GM19372 (cell line): Measurements from ENCODE around the gene CLSTN2.

Source experiments
- ATAC-seq: cut with Tn5 transposase; IDR thresholded peaks from one replicate; pipeline ENCODE4 v1.9.1; 2021; ENCODE audit warnings: mild to moderate bottlenecking, low read depth, moderate library complexity; ENCODE audit not compliant: unreplicated experiment

CLSTN2 gene

GRCh38 chr3:139935016-139935865 is at the start of gene CLSTN2:
Gene CLSTN2 (plus strand): TSS chr3:139935185.
- peak; percentile 61 for ATAC-seq

DNA sequence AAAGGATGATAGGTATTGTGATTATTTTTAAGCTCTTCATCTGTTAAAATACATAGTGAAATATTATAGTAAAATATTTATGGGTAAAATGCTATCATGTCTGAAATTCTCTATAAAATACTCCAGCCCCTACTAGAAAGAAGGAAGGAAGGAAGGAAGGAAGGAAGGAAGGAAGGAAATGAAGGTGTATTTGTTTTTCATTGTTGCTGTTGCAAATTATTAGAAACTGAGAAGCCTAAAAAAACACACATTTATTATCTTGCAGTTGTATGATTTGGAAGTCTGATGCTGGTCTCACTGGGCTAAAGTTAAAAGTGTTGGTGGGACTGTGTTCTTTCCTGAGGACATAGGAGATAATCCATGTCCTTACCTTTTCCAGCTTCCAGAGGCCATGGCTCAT is 47.6 kb upstream of the CLSTN2 start:
- no peak for ATAC-seq

DNA sequence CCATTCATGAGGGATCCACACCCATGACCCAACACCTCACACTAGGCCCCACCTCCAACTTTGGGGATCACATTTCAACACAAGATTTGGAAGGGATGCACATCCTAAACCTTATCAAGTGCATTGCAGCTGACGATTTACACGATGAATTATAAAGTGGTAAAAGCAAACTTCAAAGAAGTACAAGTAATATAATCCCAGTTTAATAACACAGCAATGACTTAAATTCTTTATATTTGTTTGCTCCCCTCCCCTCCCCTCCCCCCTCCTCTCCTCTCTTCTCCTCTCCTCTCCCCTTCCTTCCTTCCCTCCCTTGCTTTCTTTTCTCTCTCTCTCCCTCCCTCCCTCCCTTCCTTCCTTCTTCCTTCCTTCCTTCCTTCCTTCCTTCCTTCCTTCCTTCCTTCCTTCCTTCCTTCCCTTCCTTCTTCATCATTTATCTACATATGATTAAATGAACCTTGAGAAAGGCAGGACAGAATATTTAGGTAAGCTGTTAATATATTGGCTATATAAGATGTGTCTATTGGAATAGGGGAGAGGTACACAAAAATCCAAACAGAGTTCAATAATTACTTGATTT is 46.3 kb upstream of the CLSTN2 start:
- ATAC-seq: no peak

DNA sequence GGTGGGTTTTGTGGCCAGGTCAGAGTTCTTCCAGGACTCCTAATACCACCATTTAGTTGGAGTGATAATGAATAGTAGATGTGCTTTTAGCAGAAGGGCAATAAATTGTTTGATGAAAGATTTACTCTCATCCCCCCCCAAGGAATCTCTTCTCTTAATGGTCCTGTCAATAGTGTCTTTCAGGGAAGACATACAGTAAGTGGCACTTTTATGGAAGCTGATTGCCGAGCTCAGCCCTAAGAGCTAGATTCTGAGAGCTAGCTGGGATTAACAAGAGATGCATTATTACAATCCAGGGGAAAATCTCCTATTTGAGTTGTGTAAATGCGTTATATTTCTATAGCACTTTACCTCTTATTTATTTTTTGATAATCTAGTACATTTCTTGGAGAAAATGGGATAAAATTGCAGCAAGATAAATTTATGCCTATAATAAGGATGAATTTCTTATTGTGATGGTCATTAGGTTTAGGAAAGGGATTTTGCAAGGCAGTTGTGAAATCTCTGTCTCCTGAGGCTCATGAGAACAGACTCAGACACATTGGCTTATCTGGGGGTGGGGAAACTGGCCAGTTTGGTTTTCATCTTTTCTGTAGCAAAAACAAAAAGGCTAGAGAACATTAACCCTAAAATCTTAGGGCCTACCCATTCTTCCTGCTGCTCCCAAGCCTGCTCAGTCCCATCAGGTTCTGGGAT is 41.6 kb upstream of the CLSTN2 start:
- no peak for ATAC-seq

DNA sequence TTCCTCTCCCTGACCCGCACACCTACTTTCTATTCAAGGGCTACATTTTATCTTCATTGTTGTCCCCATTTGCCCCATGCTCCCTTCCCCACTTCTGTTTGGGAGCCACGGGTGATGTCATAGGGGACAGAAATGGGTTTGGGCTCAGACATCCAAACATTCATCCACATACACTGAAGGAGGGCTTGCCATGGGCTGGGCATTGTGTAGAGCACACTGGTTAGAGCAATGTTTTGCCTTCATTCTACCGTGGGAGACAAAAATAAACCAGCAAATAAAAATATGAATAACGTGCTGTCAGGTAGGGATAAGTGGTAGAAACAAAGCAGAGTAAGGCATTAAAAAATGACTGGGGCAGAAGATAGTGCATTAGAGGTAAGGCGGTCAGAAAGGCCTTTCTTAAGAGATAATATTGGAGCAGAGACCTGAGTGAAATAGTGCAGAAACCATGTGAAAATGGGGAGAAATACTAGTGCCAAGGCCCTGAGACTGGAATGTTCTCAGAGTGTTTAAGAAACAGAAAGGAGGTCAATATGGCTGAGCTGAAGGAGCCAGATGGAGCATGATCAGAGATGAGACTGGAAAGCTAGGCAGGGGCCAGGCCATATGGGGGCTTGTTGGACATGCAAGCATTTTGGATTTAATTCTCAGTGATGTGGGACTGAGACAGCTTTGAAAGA is 40.9 kb upstream of the CLSTN2 start:
- no peak for ATAC-seq

DNA sequence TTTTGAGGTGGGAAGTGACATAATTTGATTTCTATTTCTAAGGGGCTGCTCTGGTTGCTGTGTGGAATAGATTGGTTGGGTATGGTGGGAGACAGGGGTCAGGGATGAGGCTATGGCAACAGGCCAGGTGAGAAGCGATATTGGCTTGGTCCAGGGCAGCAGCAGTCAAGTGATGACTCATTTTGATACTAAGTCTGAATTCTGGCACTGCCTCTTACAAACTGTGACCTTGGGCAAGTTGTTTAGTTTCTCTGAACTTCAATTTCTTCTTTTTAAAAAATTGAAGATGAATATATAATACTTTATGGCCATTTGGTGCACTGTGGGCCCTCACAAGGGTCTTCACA is 40.4 kb upstream of the CLSTN2 start:
- ATAC-seq: no peak

GRCh38 chr3:139897759-139898158 is 37.2 kb upstream of the CLSTN2 start:
- no peak for ATAC-seq

- ATAC-seq: no peak
Observed at GRCh38 chr3:139906418-139906817, 28.6 kb upstream of the CLSTN2 start.

DNA sequence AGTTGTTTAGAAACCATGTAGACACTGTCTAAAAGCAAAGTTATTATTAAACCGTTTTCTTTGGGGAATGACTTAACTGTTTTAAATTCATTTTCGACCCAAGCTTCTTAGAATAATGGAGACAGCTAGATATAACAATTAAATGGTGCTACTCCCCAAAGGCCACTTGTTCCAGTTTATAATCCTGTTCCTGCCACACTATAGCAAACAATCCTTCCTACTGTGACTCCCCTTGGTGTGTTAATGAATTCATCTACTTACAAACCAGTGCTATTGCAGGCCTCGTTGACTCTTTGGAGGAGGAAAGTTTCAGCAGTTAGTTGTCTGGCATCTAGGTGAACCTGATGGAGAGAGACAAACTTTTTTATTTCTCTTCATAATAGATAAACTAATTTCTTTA is 25.2 kb upstream of the CLSTN2 start:
- ATAC-seq: no peak

DNA sequence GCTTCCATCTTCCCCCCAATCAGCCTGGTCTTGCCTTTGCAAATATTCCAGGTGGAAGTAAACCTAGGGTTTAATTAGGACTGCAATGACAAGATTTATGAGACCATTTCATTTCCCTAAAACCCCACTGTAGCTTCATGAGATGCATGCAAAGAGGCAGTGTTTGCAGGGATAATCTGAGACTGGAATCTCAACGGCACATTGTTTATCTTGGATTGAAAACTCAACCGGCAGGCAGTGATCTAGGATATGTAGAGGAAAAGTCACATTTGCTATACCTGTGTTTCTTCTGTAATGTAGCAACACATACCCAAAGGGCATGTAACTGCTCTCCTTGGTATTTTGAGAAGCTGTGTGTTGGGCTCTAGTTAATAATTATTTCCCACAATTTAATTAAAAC is 18.7 kb upstream of the CLSTN2 start:
- no peak for ATAC-seq

GRCh38 chr3:139917226-139917785 is 17.7 kb upstream of the CLSTN2 start:
- no peak for ATAC-seq

DNA sequence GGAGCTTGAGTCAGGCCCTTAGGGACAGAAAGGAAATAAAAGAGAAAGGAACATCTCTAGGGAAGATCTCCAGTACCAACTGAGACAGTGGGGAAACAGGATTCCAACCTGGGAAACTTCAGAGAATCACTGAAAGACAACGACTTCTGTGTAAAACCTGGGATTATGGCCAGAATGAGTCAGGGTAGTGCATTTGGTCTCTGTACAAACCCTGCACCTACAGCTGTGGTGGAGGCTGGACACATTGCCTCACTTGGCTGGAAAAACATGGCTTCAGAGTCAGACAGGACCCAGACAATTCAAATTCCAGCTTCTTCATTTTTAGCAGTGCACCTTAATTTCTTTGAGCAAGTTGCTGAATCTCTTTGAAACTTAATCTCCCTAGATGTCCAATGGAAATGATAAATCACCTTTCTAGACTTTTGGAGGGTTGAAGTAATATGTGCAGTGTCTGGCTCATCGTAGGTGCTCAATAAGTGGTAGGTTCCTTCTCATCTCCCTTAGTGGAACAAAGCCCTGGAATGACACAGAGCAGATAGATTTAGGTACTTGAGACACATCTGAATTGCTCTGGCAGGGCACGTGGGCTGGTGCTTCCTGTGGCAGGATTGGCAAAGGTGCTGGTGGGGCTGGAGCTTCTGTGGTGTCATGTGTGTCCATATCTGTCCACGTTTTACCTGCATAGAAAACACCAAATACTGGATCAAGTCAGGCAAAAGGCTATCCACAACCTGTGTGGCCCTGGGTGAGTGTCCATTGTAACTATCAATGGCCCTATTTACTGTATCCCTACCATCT is 6.1 kb upstream of the CLSTN2 start:
- ATAC-seq: no peak

DNA sequence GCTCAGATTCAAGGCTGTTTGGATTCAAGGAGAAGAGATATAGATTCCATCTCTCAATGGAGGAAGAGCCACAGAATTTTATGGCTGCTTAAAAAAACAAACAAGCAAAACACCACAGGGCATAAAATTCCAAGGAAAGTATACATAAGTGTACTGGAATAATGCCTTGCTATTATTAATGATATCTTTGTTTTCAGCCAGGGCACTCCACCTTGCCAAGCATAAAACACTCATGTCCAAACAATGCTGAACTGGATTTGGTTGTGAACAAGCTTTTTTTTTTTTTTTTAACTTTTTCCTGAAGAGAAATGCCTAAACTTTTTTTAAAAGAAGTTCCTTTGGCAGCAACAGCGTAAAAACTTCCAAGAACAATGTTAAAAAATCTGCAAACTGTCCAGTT is 4.8 kb upstream of the CLSTN2 start:
- ATAC-seq: no peak

- ATAC-seq: no peak
Observed at GRCh38 chr3:139933766-139934165, 1.2 kb upstream of the CLSTN2 start.

GRCh38 chr3:139934613-139935015 is 371 bp upstream of the CLSTN2 start:
- ATAC-seq: no peak

DNA sequence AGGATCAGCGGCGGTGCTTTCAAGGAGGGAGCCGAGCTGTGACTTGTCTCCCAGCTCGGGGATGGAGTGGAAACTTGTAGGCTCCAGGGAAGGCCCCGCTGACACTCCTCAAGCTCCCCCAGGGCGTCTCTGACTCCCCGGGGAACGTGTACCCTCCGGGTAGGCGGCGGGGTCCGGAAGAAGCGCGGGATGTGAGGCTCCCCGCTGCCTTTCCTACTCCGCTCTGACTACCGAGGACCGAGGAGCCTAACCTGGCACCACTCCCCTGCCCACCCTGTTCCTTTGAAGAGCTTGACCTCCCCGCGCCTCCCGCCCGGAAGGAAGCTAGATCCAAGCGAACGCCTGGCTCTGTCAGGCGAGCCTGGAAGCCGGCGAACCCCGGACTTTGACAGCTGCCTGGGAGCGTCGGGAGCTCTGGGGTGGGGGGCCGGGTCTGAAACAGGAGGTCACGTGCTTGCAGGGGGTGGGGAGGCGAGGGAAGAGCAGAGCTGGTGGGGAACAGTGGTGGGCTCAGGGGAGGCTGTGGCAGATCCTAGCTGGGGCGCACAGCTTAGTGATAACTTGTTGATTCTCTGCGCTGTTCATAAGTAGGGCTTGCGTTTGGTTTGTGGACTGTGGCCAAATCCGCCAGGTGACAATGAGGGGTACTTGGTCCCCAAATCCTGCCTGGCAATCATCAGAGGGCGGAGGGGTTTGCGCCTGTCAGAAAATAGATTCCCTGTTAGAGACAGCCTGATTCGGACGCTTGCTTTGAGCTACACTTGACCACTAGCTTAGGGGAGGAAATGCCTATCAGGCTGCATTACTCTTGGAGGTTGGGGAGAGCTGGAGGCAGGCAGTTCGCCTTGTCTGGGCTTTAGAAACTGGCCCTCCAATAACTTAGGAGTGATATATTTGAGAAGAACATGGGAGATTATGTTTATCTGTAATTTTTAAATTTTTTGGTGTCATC is 1.2 kb downstream of the CLSTN2 start:
- ATAC-seq: no peak

GRCh38 chr3:139937674-139938279 is 2.8 kb downstream of the CLSTN2 start:
- no peak for ATAC-seq

- ATAC-seq: no peak
Observed at GRCh38 chr3:139939681-139940190, 4.8 kb downstream of the CLSTN2 start.
